Neural cell (in vitro differentiated cells): ENCODE measurements around the gene CELF4. TPM values are rescaled to one million over a fixed set of nuclear protein-coding genes. Genes with fewer than 3 reads are reported as not detected.
"Not testable (repeated sequence)": the region's sequence is repeated elsewhere in the genome, so short reads cannot be mapped to it uniquely, and the experiment has no call there.

Source experiments
- H2AFZ ChIP-seq: fragments of 200-600, 300-800 bp; sonication (generic), shearing (Covaris generic); 2 replicates; pipeline ENCODE4 v1.6.0; 2014; ENCODE audit warnings: low read depth, mild to moderate bottlenecking, antibody characterized with exemption, low read length, moderate library complexity
- H3F3A ChIP-seq: fragments of 200-600 bp; shearing (Covaris generic); 2 replicates; pipeline ENCODE4 v1.6.1; 2016; ENCODE audit warnings: mild to moderate bottlenecking, moderate library complexity, mixed read lengths, antibody characterized with exemption, low read length; ENCODE audit not compliant: insufficient read depth, poor library complexity, severe bottlenecking
- H3K27ac ChIP-seq: fragments of 200-600, 300-800 bp; sonication (generic), shearing (Covaris generic); 2 replicates; pipeline ENCODE4 v1.5.1; 2014; ENCODE audit warnings: mild to moderate bottlenecking, low read length, moderate library complexity
- H3K27me3 ChIP-seq: fragments of 300-800, 200-600 bp; sonication (generic), shearing (Covaris generic); 2 replicates; pipeline ENCODE4 v1.6.0; 2014; ENCODE audit warnings: mild to moderate bottlenecking, low read depth, low read length, moderate library complexity; ENCODE audit not compliant: insufficient read depth
- H3K36me3 ChIP-seq: fragments of 300-800, 200-600 bp; sonication (generic), shearing (Covaris generic); 2 replicates; pipeline ENCODE4 v1.5.1; 2014; ENCODE audit warnings: mild to moderate bottlenecking, antibody characterized with exemption, low read length, moderate library complexity; ENCODE audit not compliant: insufficient read depth
- H3K4me2 ChIP-seq: fragments of 300-800, 200-600 bp; sonication (generic), shearing (Covaris generic); 2 replicates; pipeline ENCODE4 v1.6.0; 2014; ENCODE audit warnings: mild to moderate bottlenecking, low read length
- H3K4me3 ChIP-seq: fragments of 300-800, 200-600 bp; sonication (generic), shearing (Covaris generic); 2 replicates; pipeline ENCODE4 v1.5.1; 2014; ENCODE audit warnings: mild to moderate bottlenecking, low read length, moderate library complexity
- H3K79me2 ChIP-seq: fragments of 200-600 bp; shearing (Covaris generic); replicated peaks from 2 replicates; pipeline ENCODE4 v1.6.0; 2014; ENCODE audit warnings: mild to moderate bottlenecking, low read length, moderate library complexity; ENCODE audit not compliant: insufficient read depth
- H3K9ac ChIP-seq: fragments of 300-800, 200-600 bp; sonication (generic), shearing (Covaris generic); 2 replicates; pipeline ENCODE4 v1.6.1; 2016; ENCODE audit warnings: mild to moderate bottlenecking, low read length, mixed read lengths
- H3K9me2 ChIP-seq: fragments of 200-600 bp; shearing (Covaris generic); 2 replicates; pipeline ENCODE4 v1.6.1; 2016; ENCODE audit warnings: mild to moderate bottlenecking, low read length, mixed read lengths; ENCODE audit not compliant: insufficient read depth
- H3K9me3 ChIP-seq: fragments of 200-600, 300-800 bp; sonication (generic), shearing (Covaris generic); 2 replicates; pipeline ENCODE4 v1.6.1; 2016; ENCODE audit warnings: mild to moderate bottlenecking, mixed run types, low read length, moderate library complexity, mixed read lengths
- H4K20me1 ChIP-seq: fragments of 200-600 bp; shearing (Covaris generic); 2 replicates; pipeline ENCODE4 v1.6.1; 2016; ENCODE audit warnings: mild to moderate bottlenecking, mixed run types; ENCODE audit not compliant: insufficient read depth
- CTCF ChIP-seq: fragments of 450-650 bp; IDR thresholded peaks from 2 replicates; pipeline ENCODE4 v1.5.1; 2014; ENCODE audit warnings: antibody characterized with exemption, mild to moderate bottlenecking, moderate library complexity; ENCODE audit not compliant: poor library complexity, severe bottlenecking
- EP300 ChIP-seq: fragments of 450-650 bp; conservative IDR thresholded peaks from 2 replicates; pipeline ENCODE4 v1.6.1; 2014; ENCODE audit warnings: antibody characterized with exemption, mild to moderate bottlenecking, moderate library complexity; ENCODE audit not compliant: poor library complexity, severe bottlenecking
- EZH2 ChIP-seq: fragments of 200-600, 300-800 bp; shearing (Covaris generic), sonication (generic); IDR thresholded peaks from 2 replicates; pipeline ENCODE4 v1.6.1; 2014; ENCODE audit warnings: antibody characterized with exemption, low read length, borderline replicate concordance, mild to moderate bottlenecking; ENCODE audit not compliant: insufficient read depth, poor library complexity, severe bottlenecking
- MXI1 ChIP-seq: fragments of 450-650 bp; conservative IDR thresholded peaks from 2 replicates; pipeline ENCODE4 v1.6.1; 2014; ENCODE audit warnings: antibody characterized with exemption, mild to moderate bottlenecking; ENCODE audit not compliant: poor library complexity, severe bottlenecking
- POLR2AphosphoS5 ChIP-seq: IDR thresholded peaks from 2 replicates; pipeline ENCODE4 v1.6.1; 2012
- RAD21 ChIP-seq: fragments of 450-650 bp; conservative IDR thresholded peaks from 2 replicates; pipeline ENCODE4 v1.6.1; 2014; ENCODE audit warnings: antibody characterized with exemption, mild to moderate bottlenecking, moderate library complexity
- SMC3 ChIP-seq: fragments of 450-650 bp; conservative IDR thresholded peaks from 2 replicates; pipeline ENCODE4 v1.6.1; 2014; ENCODE audit warnings: antibody characterized with exemption, mild to moderate bottlenecking, moderate library complexity; ENCODE audit not compliant: poor library complexity
- TAF1 ChIP-seq: IDR thresholded peaks from 2 replicates; pipeline ENCODE4 v1.6.1; 2012; ENCODE audit warnings: low read depth
- polyA plus RNA-seq: library from polyadenylated mRNA; depleted of rRNA; stranded (reverse); fragments of >200 nt; gene quantifications from 2 replicates; pipeline ENCODE4 v1.2.3, GENCODE V29; 2014
- TF ChIP-seq, protein P1 (sequence below): IDR thresholded peaks from 2 replicates; pipeline ENCODE4 v1.6.1; 2012; ENCODE audit warnings: borderline replicate concordance

Gene CELF4
- polyA plus RNA-seq, 1 donor from 2014 or later: 191 TPM

GRCh38 chr18:37465958-37466357 is 99.6 kb downstream of the CELF4 start:
- H3K9me3 ChIP-seq: no peaks in the 10 kb centered on the region
- H3K9me2 ChIP-seq: no peaks in the 10 kb centered on the region
- H3K36me3 ChIP-seq: no peaks in the 10 kb centered on the region
- H2AFZ ChIP-seq: no peak overlapping the region
- no peak overlapping the region for H3K9ac ChIP-seq
- no peaks in the 10 kb centered on the region for H3K79me2 ChIP-seq
- no peak overlapping the region for H3K4me2 ChIP-seq
- H3K27ac ChIP-seq: no peak overlapping the region
- H3K4me3 ChIP-seq: no peak overlapping the region
- TF ChIP-seq, protein P1, sequence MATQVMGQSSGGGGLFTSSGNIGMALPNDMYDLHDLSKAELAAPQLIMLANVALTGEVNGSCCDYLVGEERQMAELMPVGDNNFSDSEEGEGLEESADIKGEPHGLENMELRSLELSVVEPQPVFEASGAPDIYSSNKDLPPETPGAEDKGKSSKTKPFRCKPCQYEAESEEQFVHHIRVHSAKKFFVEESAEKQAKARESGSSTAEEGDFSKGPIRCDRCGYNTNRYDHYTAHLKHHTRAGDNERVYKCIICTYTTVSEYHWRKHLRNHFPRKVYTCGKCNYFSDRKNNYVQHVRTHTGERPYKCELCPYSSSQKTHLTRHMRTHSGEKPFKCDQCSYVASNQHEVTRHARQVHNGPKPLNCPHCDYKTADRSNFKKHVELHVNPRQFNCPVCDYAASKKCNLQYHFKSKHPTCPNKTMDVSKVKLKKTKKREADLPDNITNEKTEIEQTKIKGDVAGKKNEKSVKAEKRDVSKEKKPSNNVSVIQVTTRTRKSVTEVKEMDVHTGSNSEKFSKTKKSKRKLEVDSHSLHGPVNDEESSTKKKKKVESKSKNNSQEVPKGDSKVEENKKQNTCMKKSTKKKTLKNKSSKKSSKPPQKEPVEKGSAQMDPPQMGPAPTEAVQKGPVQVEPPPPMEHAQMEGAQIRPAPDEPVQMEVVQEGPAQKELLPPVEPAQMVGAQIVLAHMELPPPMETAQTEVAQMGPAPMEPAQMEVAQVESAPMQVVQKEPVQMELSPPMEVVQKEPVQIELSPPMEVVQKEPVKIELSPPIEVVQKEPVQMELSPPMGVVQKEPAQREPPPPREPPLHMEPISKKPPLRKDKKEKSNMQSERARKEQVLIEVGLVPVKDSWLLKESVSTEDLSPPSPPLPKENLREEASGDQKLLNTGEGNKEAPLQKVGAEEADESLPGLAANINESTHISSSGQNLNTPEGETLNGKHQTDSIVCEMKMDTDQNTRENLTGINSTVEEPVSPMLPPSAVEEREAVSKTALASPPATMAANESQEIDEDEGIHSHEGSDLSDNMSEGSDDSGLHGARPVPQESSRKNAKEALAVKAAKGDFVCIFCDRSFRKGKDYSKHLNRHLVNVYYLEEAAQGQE: no peak
- TF ChIP-seq TAF1: no peak
- no peak for TF ChIP-seq EP300
- no peak for TF ChIP-seq POLR2AphosphoS5
- no peak for TF ChIP-seq EZH2
- TF ChIP-seq SMC3: no peak
- TF ChIP-seq MXI1: no peak
- TF ChIP-seq RAD21: no peak
- TF ChIP-seq CTCF: no peak
- no peaks in the 10 kb centered on the region for H3F3A ChIP-seq
- no peaks in the 10 kb centered on the region for H4K20me1 ChIP-seq
- H3K27me3 ChIP-seq: no peaks in the 10 kb centered on the region

DNA sequence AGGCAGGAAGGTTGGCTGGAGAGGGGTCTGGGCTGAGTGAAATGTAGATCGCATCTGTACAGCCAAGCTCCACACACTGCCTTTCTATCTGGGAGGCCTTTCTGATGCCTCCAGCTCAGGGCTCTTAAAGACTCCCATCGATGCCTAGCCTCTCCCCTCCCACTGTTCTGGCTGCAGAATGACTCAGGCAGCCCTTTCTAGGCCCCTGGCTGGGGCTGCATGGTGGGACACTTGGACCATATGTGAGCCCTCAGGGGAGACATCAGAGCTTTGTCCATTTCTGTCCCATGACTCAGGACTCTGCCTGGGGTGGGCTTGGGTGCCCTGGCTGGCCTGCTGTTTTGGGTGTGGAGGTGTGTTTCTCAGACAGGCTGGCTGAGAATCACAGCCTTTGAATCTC is 101.3 kb downstream of the CELF4 start:
- H3K4me2 ChIP-seq: no peak overlapping the region
- no peak for TF ChIP-seq MXI1
- TF ChIP-seq POLR2AphosphoS5: no peak
- TF ChIP-seq CTCF: no peak
- TF ChIP-seq EP300: no peak
- no peak for TF ChIP-seq TAF1
- no peak for TF ChIP-seq RAD21
- no peak for TF ChIP-seq SMC3
- TF ChIP-seq, protein P1: no peak
- TF ChIP-seq EZH2: no peak

DNA sequence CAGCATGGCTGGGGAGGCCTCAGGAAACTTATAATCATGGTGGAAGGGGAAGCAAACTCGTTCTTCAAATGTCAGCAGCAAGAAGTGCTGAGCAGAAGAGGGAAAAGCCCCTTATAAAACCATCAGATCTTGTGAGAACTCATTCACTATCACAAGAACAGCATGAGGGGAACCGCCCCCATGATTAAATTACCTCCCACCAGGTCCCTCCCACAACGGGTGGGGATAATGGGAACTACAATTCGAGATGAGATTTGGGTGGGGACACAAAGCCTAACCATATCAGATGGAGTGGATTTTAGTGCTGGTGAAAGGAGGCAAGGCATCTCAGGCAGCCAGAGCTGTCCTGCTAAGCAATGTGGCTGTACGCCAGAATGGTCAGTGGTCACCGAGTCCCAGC is 104.3 kb downstream of the CELF4 start:
- H3K79me2 ChIP-seq, H3K4me3 ChIP-seq, H3K27me3 ChIP-seq, H3K9ac ChIP-seq, H3F3A ChIP-seq, H3K9me3 ChIP-seq, H4K20me1 ChIP-seq, H3K4me2 ChIP-seq, H3K27ac ChIP-seq, H2AFZ ChIP-seq, H3K36me3 ChIP-seq, H3K9me2 ChIP-seq: not testable (repeated sequence)

More for the DNA sequence above, 101.3 kb downstream of the CELF4 start:
- no peaks in the 10 kb centered on the region for H4K20me1 ChIP-seq
- H3K79me2 ChIP-seq: no peaks in the 10 kb centered on the region
- no peaks in the 10 kb centered on the region for H3F3A ChIP-seq
- no peak overlapping the region for H3K27ac ChIP-seq
- no peaks in the 10 kb centered on the region for H3K9me2 ChIP-seq
- no peaks in the 10 kb centered on the region for H3K9me3 ChIP-seq
- H2AFZ ChIP-seq: no peak overlapping the region
- H3K36me3 ChIP-seq: no peaks in the 10 kb centered on the region
- no peak overlapping the region for H3K9ac ChIP-seq
- H3K4me3 ChIP-seq: no peak overlapping the region
- H3K27me3 ChIP-seq: no peaks in the 10 kb centered on the region
